Renal pelvis (tissue), 12 donors: ENCODE data around the gene AADACL2. TPM values are rescaled to one million over a fixed set of nuclear protein-coding genes. Genes with fewer than 3 reads are reported as not detected.
"Not testable (repeated sequence)": the region's sequence is repeated elsewhere in the genome, so short reads cannot be mapped to it uniquely, and the experiment has no call there.

Experiments
- DNase-seq: peaks from one replicate; pipeline ENCODE4 v3.0.0-alpha.2; 2013
- long read RNA-seq, 16 experiments: transcript quantifications; one replicate each; lab custom pipeline, GENCODE V29; 2026
- polyA plus RNA-seq, 3 donors: library from polyadenylated mRNA; unstranded; fragments of 120-200 nt; gene quantifications; one replicate each; pipeline ENCODE4 v1.2.1, GENCODE V29; 2013; ENCODE audit not compliant: insufficient read length in 3 of 3

Gene AADACL2
- polyA plus RNA-seq = not detected
- long read RNA-seq, donor 1 = 0 reads
- long read RNA-seq, donor 2 = 0 reads
- long read RNA-seq, donor 3 = 0 reads
- long read RNA-seq, donor 4 = 0 reads
- long read RNA-seq, donor 5 = 0 reads
- long read RNA-seq, donor 6 = 0 reads
- long read RNA-seq, donor 7 = 0 reads
- long read RNA-seq, donor 8 = 0 reads
- long read RNA-seq, donor 9 = 0 reads
- long read RNA-seq, donor 10 = 0 reads
- long read RNA-seq, donor 11 = 0 reads
- long read RNA-seq, donor 12 = 0 reads
- long read RNA-seq, donor 13 = 0 reads
- long read RNA-seq, donor 14 = 0 reads
- long read RNA-seq, donor 15 = 0 reads
- long read RNA-seq, donor 16 = 0 reads

- DNase-seq = no peak
Measured at GRCh38 chr3:151733613-151734012, at the start of gene AADACL2. TSS of gene AADACL2 (plus strand) at chr3:151733927. CDS start at chr3:151734036, 109 bp downstream.

GRCh38 chr3:151684094-151684493, 49.6 kb upstream of the AADACL2 start:
- no peak for DNase-seq

- no peak for DNase-seq
Measured at GRCh38 chr3:151686257-151686656, 47.5 kb upstream of the AADACL2 start.

- DNase-seq = no peak
Measured at GRCh38 chr3:151687076-151687475, 46.7 kb upstream of the AADACL2 start.

- no peak for DNase-seq
Measured at GRCh38 chr3:151688571-151688970, 45.2 kb upstream of the AADACL2 start.

GRCh38 chr3:151690645-151691044, 43.1 kb upstream of the AADACL2 start:
- DNase-seq = no peak

- DNase-seq = no peak
Measured at GRCh38 chr3:151697496-151697895, 36.2 kb upstream of the AADACL2 start.

- DNase-seq = no peak
Measured at GRCh38 chr3:151707216-151707615, 26.5 kb upstream of the AADACL2 start.

- no peak for DNase-seq
Measured at GRCh38 chr3:151708868-151709267, 24.9 kb upstream of the AADACL2 start.

- DNase-seq = no peak
Measured at GRCh38 chr3:151709847-151710246, 23.9 kb upstream of the AADACL2 start.

GRCh38 chr3:151721294-151721693, 12.4 kb upstream of the AADACL2 start:
- no peak for DNase-seq

- no peak for DNase-seq
Measured at GRCh38 chr3:151722856-151723255, 10.9 kb upstream of the AADACL2 start.

GRCh38 chr3:151724576-151725562, 8.9 kb upstream of the AADACL2 start:
- DNase-seq = no peak

- no peak for DNase-seq
Measured at GRCh38 chr3:151726016-151726415, 7.7 kb upstream of the AADACL2 start.

GRCh38 chr3:151732861-151733260, 866 bp upstream of the AADACL2 start:
- no peak for DNase-seq

GRCh38 chr3:151740581-151740980, 6.9 kb downstream of the AADACL2 start:
- DNase-seq = no peak

- DNase-seq = no peak
Measured at GRCh38 chr3:151743855-151744254, 10.1 kb downstream of the AADACL2 start.

- DNase-seq = no peak
Measured at GRCh38 chr3:151750181-151750580, 16.5 kb downstream of the AADACL2 start.

GRCh38 chr3:151750678-151751077, 17.0 kb downstream of the AADACL2 start:
- DNase-seq = no peak

- no peak for DNase-seq
Measured at GRCh38 chr3:151751161-151751560, 17.4 kb downstream of the AADACL2 start.

- no peak for DNase-seq
Measured at GRCh38 chr3:151753846-151754245, 20.1 kb downstream of the AADACL2 start.

GRCh38 chr3:151761581-151761980, 27.9 kb downstream of the AADACL2 start:
- DNase-seq = no peak

GRCh38 chr3:151764699-151765098, 31.0 kb downstream of the AADACL2 start:
- not testable (repeated sequence) for DNase-seq
